Measurements from ENCODE around the gene STOML2.

STOML2 gene

DNA sequence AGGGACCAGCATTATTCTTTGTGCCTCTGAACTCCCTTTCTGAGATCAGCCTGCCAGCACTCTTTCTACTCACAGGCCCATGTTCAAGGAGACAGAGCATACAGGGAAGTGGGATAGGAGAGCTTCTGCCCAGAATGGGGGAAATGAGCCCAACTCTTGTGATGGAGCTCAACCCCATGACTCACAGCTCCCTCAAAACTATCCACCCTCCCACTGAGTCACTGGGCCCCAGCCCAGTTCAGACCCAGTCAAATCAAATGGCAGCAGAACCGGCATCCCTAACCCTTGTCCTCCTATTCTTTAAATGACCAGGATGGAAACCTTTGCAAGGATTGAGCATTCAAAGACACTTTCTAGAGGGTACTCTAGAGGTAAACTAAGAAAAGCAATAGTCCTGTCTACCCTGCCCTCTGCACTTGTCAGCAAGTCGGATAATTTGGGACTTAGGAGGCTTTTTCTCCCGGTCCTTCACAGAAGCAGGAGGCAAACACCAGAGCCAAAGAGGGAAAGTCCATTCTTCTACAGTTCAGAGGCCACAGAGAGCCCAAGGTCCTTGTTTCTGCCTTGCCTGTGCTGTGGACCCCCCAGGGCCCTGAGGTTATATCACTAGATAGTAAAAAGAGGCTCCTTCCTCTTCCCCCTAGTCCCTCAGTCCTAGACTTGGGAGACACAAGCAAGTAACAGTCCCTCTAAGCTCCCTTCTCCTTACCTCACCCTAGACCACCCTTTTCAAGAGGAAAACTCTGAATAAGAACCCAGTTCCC lies 9.5 kb upstream of the STOML2 start:
- peak; percentile 79 for DNase-seq (ENCODE audit: low read depth)
- TF ChIP-seq, protein P1, sequence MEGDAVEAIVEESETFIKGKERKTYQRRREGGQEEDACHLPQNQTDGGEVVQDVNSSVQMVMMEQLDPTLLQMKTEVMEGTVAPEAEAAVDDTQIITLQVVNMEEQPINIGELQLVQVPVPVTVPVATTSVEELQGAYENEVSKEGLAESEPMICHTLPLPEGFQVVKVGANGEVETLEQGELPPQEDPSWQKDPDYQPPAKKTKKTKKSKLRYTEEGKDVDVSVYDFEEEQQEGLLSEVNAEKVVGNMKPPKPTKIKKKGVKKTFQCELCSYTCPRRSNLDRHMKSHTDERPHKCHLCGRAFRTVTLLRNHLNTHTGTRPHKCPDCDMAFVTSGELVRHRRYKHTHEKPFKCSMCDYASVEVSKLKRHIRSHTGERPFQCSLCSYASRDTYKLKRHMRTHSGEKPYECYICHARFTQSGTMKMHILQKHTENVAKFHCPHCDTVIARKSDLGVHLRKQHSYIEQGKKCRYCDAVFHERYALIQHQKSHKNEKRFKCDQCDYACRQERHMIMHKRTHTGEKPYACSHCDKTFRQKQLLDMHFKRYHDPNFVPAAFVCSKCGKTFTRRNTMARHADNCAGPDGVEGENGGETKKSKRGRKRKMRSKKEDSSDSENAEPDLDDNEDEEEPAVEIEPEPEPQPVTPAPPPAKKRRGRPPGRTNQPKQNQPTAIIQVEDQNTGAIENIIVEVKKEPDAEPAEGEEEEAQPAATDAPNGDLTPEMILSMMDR (IDR thresholded peaks at IDR 0.05; ENCODE audit: insufficient read depth, low read depth, low read length, missing control alignments): no peak
- peak overlapping the region; percentile 36 for H3K4me3 ChIP-seq (ENCODE audit: low read length)

DNA sequence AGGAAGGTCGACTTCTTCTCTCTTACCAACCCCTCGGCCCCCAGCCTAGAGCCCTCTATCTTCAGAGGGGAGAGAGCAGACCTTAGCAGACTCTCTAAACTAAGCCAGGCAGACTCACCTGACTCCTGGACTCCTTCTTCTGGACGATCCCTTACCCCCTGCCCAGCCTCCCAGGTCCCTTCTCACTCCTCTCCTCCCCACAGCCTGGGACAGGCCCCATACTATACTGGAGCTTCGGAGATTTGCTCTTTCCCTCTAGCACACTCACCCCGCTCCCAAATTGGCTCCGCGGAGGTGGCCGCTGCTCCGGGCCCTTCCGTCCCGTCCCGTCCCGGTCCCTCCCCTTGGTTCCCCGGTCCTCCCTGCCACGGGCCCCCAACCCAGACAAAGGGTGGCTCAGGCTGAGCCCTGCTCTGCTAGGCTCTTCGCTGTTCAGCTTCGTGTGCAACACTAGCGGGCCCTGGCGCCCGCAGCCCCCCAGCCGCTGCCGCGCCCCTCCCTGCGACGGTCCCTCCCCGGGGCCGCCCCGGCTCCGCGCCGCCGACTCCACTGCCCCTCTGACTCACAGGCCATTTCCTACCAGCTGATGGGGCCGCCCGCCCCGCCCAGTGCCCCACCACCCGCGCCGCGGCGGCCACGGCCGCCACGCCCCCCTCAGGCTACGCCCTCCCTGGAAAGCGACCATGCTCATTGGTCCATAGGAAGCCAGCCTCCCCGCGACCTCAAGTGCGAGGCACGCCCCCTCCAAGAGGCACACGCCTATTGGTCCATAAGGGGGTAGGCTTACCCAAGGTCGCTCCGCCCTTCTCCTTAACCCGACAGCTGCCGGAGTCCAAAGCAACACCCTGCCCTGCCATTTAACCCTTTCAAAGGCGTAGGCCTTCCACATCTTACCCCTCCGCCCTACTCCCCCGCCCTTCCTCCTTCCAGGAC lies 8.3 kb upstream of the STOML2 start:
- TF ChIP-seq, protein P1 (IDR thresholded peaks at IDR 0.05; ENCODE audit: insufficient read depth, low read depth, low read length, missing control alignments): no peak
- peak overlapping the region; percentile 78 for H3K4me3 ChIP-seq (ENCODE audit: low read length)
- DNase-seq (ENCODE audit: low read depth): peak; percentile 99

DNA sequence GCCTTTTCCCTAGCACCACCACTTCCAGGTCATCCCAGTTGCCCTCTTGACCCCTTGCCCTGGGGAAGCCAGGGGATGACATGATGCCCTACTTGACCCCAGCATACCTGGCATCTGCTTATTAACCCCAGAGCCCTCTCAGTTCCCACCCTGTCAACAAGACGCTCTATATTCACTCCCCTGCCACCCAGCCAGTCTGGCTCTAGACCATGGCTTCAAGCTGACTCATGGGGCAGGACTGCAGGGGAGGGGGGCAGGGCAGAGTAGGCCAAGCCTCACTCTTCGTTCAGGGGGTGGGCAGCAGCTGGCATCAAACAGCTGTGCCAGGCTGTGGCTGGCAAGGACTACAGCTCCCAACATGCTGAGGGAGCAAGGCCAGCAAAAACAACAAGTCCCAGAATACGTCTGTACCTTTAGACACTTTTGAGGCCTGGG lies 7.4 kb upstream of the STOML2 start:
- DNase-seq (ENCODE audit: low read depth): peak; percentile 67
- H3K4me3 ChIP-seq (ENCODE audit: low read length): peak overlapping the region; percentile 78
- TF ChIP-seq, protein P1 (IDR thresholded peaks at IDR 0.05; ENCODE audit: insufficient read depth, low read depth, low read length, missing control alignments): no peak

DNA sequence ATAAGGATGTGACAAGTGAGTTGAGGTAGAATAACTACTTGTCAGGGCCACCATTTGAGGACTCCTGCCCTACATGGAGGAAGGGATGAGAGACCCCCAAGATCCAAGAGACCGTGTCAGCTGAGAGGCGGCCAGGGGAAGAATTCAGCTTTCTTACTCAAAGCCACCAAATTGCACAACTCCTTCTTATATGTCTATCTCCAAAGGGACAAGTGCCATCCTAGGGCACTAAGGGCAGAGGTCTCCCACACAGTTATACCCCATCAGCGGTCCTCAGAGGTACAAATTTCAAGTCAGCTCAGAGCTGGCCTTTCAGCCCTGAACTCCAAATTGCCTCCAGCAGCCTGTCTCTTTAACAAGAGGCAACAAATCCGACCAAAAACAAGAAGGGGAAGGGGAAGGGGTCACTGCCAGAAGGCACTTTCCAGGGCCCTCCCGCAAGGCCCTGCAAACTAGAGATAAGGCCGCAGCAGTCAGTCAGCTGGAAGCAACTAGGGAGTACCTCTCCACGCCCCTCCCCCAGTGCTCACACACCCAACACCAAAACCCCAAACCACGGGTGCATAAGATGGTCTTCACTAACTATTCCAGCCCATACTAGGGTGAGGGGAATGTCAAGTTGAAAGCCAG lies 6.1 kb upstream of the STOML2 start:
- H3K4me3 ChIP-seq (ENCODE audit: low read length): no peak overlapping the region
- no peak for DNase-seq (ENCODE audit: low read depth)
- TF ChIP-seq, protein P1 (IDR thresholded peaks at IDR 0.05; ENCODE audit: insufficient read depth, low read depth, low read length, missing control alignments): no peak

DNA sequence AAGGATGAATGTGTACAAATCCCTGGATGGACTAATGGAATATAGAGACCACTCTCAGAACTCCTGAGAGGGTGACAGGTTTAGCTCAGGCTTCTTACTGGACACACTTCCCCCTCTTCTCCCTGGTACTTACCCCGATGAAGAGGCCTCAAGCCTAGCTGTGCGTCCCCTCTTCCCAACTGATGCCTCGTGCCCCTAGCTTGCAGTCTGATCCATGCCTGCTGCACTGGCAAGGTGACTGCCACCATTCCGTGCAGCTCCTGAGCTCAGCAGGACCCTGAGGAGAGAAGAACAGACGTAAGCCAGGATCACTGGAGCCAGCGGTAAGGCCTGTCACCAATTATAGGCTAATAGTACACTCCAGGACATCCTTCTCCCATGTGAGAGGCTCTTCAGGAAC lies 5.5 kb upstream of the STOML2 start:
- TF ChIP-seq, protein P1 (IDR thresholded peaks at IDR 0.05; ENCODE audit: insufficient read depth, low read depth, low read length, missing control alignments): no peak
- DNase-seq (ENCODE audit: low read depth): no peak
- no peak overlapping the region for H3K4me3 ChIP-seq (ENCODE audit: low read length)

DNA sequence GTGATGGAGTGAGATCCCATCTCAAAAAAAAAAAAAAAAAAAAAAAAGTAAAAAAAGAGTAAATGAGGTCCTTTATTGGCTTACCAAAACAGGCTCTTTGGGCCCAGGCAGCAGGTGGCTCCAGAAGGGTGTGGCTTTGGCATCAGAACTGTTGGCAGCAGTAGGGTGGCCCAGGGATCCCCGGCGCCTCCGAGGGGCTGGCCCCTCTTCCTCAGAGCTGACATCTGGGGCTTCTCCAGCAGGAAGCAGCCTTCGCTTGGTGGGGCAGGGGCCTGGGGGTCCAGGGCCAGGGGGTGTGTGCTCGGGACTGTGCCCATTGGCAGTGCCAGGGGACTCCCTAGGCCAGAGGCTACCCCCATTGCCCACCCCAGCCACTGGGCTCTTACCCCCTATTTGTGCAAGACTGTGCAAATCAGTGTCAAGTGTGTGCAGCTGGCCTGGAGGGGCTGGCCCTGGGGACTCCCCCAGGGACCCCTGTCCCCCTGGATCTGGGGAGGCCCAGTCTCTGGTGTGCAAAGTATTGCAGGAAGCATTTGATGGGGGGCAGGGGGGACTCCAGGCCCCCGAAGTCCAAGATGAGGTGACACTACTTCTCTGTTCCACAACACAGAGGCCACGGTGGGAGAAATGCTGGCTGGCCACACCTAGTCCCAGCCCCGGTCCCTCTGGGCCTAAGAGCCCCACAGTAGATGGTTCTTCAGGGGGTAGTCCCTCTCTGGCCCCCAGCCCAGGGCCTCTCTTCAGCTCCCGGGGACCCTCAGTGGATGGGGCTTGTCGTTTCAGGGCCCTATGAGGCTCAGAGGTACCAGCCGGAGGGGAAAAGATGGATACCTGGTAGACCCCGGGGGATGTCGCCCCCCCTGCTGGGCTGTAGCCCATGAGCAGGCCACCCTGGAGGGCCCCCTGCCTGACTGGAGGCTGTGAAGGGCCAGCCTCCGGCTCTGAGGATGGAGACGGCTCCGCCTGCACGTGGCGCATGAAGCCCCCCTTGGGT lies 4.7 kb upstream of the STOML2 start:
- TF ChIP-seq, protein P1 (IDR thresholded peaks at IDR 0.05; ENCODE audit: insufficient read depth, low read depth, low read length, missing control alignments): no peak
- no peak for DNase-seq (ENCODE audit: low read depth)
- H3K4me3 ChIP-seq (ENCODE audit: low read length): no peak overlapping the region
